ENCODE data around the gene TECPR1. TPM values are rescaled to one million over a fixed set of nuclear protein-coding genes. Genes with fewer than 3 reads are reported as not detected.

Gene TECPR1
- total RNA-seq, 4 donors from 2014 or later: 16.0 to 59.6 (median 33.9) TPM

GRCh38 chr7:98249106-98249505, 2.9 kb downstream of the TECPR1 start:
- in situ Hi-C loops (cut with MboI; ENCODE audit: low sequenced_read_pairs in 4 of 4): loop anchor here in 1 of 4 donors (25.0 kb wide), 1 partner anchor 137 kb away; the partner anchor contains the start of gene LMTK2
- H3K36me3 ChIP-seq: peaks cover 0 to 5% of the 10 kb centered on the region in 2 donors
- intact Hi-C loops (cut with DNase I; ENCODE audit: low total_unique reads): no loop called here
- no peaks in the 10 kb centered on the region for H3K9me3 ChIP-seq
- ATAC-seq (no peak), DNase-seq (no peak)
- H3K27me3 ChIP-seq: no peaks in the 10 kb centered on the region
- TF ChIP-seq CTCF (IDR thresholded peaks at IDR 0.05 in 4 of 5, conservative IDR thresholded peaks at IDR 0.05 in 1 of 5): no peak
- no peak for TF ChIP-seq POLR2A (IDR thresholded peaks at IDR 0.05)
- peak overlapping the region; percentile 41 to 94 (median 88) for H3K27ac ChIP-seq
- no peak overlapping the region for H3K4me3 ChIP-seq
- peaks cover 18 to 28% of the 10 kb centered on the region in 2 donors for H3K4me1 ChIP-seq

- peak overlapping the region in 1 of 4 donors; percentile 30 for H3K27ac ChIP-seq
- peaks cover 0 to 15% of the 10 kb centered on the region in 2 donors for H3K36me3 ChIP-seq
- no peaks in the 10 kb centered on the region for H3K9me3 ChIP-seq
- intact Hi-C loops (cut with DNase I; ENCODE audit: low total_unique reads): no loop called here
- no peaks in the 10 kb centered on the region for H3K27me3 ChIP-seq
- DNase-seq (no peak), ATAC-seq (no peak)
- TF ChIP-seq POLR2A (IDR thresholded peaks at IDR 0.05) (no peak), CTCF (IDR thresholded peaks at IDR 0.05 in 4 of 5, conservative IDR thresholded peaks at IDR 0.05 in 1 of 5) (no peak)
- peaks cover 16 to 25% of the 10 kb centered on the region in 2 donors for H3K4me1 ChIP-seq
- H3K4me3 ChIP-seq: no peak overlapping the region
- in situ Hi-C loops (cut with MboI; ENCODE audit: low sequenced_read_pairs in 4 of 4): loop anchor here in 1 of 4 donors (25.0 kb wide), 1 partner anchor 136 kb away; the partner anchor contains the start of gene LMTK2
These were observed 3.9 kb downstream of the TECPR1 start for GRCh38 chr7:98248156-98248555.

GRCh38 chr7:98244871-98245270, 7.2 kb downstream of the TECPR1 start:
- H3K4me3 ChIP-seq: no peak overlapping the region
- no peaks in the 10 kb centered on the region for H3K9me3 ChIP-seq
- in situ Hi-C loops (cut with MboI; ENCODE audit: low sequenced_read_pairs in 4 of 4): loop anchor here in 1 of 4 donors (25.0 kb wide), 1 partner anchor 133 kb away; the partner anchor contains the start of gene LMTK2
- TF ChIP-seq POLR2A (IDR thresholded peaks at IDR 0.05): no peak
- no peak for TF ChIP-seq CTCF (IDR thresholded peaks at IDR 0.05 in 4 of 5, conservative IDR thresholded peaks at IDR 0.05 in 1 of 5)
- ATAC-seq (no peak), DNase-seq (no peak)
- no peak overlapping the region for H3K27ac ChIP-seq
- intact Hi-C loops (cut with DNase I; ENCODE audit: low total_unique reads): loop anchor here (5.0 kb wide), 1 partner anchor 223 kb away; no protein-coding TSS in a partner anchor
- H3K36me3 ChIP-seq: peaks cover 0 to 24% of the 10 kb centered on the region in 2 donors
- peaks cover 0 to 1% of the 10 kb centered on the region in 2 donors for H3K4me1 ChIP-seq
- H3K27me3 ChIP-seq: no peaks in the 10 kb centered on the region

- TF ChIP-seq CTCF (IDR thresholded peaks at IDR 0.05 in 4 of 5, conservative IDR thresholded peaks at IDR 0.05 in 1 of 5) (no peak), POLR2A (IDR thresholded peaks at IDR 0.05) (no peak)
- intact Hi-C loops (cut with DNase I; ENCODE audit: low total_unique reads) (loop anchor here (5.0 kb wide), 1 partner anchor 221 kb away; no protein-coding TSS in a partner anchor), in situ Hi-C loops (cut with MboI; ENCODE audit: low sequenced_read_pairs in 4 of 4) (loop anchor here in 1 of 4 donors (25.0 kb wide), 1 partner anchor 131 kb away; the partner anchor contains the start of gene LMTK2)
- H3K27ac ChIP-seq: no peak overlapping the region
- H3K4me1 ChIP-seq: no peaks in the 10 kb centered on the region
- ATAC-seq: no peak
- no peaks in the 10 kb centered on the region for H3K9me3 ChIP-seq
- H3K36me3 ChIP-seq: peaks cover 0 to 43% of the 10 kb centered on the region in 2 donors
- H3K4me3 ChIP-seq: no peak overlapping the region
- no peak for DNase-seq
- no peaks in the 10 kb centered on the region for H3K27me3 ChIP-seq
These were observed 9.1 kb downstream of the TECPR1 start for GRCh38 chr7:98242934-98243333.
